Calu3 (cell line): Measurements from ENCODE around the gene STX1A. TPM values are rescaled to one million over a fixed set of nuclear protein-coding genes. Genes with fewer than 3 reads are reported as not detected.
A peak's percentile ranks its signal among the peaks of the same experiment; 100 is the strongest.

Experiments used
- BruUV-seq: library from RNA; stranded (reverse); fragments of 400-500 nt; replicated peaks from 2 replicates; lab custom pipeline; 2021; lab: Mats Ljungman, UMichigan
- CTCF ChIA-PET: fragments of 300-600 bp; sonication (Branson Sonifier 250); formaldehyde crosslinking; loops from one replicate; lab custom pipeline; 2022; ENCODE audit warnings: antibody characterized with exemption; lab: Charles Lee
- DNase-seq: peaks from one replicate; pipeline ENCODE4 v3.0.0; 2022
- H3K27ac Mint-ChIP-seq: one replicate; pipeline ENCODE4 v1.8.0; 2022; ENCODE audit warnings: mixed read lengths; ENCODE audit not compliant: unreplicated experiment
- H3K27me3 Mint-ChIP-seq: one replicate; pipeline ENCODE4 v1.8.0; 2022; ENCODE audit warnings: mixed read lengths; ENCODE audit not compliant: unreplicated experiment
- H3K36me3 Mint-ChIP-seq: one replicate; pipeline ENCODE4 v1.8.0; 2022; ENCODE audit warnings: mild to moderate bottlenecking, moderate library complexity, mixed read lengths; ENCODE audit not compliant: insufficient read depth, unreplicated experiment
- H3K4me1 Mint-ChIP-seq: one replicate; pipeline ENCODE4 v1.8.0; 2022; ENCODE audit warnings: mild to moderate bottlenecking, low read depth, mixed read lengths; ENCODE audit not compliant: unreplicated experiment
- H3K4me3 Mint-ChIP-seq: one replicate; pipeline ENCODE4 v1.8.0; 2022; ENCODE audit warnings: mild to moderate bottlenecking, low read depth, moderate library complexity, mixed read lengths; ENCODE audit not compliant: unreplicated experiment
- H3K9me3 Mint-ChIP-seq: one replicate; pipeline ENCODE4 v1.8.0; 2022; ENCODE audit warnings: low read depth, mixed read lengths; ENCODE audit not compliant: unreplicated experiment
- intact Hi-C: fragments of 100-400 bp; cut with micrococcal nuclease; formaldehyde crosslinking; loops from one replicate; pipeline ENCODE4 v1.10.0; 2022; ENCODE audit not compliant: unreplicated experiment
- total RNA-seq: library from RNA; stranded (reverse); gene quantifications from 2 replicates; pipeline ENCODE4 v1.2.3, GENCODE V29; 2022
- TF ChIP-seq, protein P1 (sequence below): fragments of 200-600 bp; IDR thresholded peaks from one replicate; pipeline ENCODE4 v1.8.0; 2022; ENCODE audit warnings: antibody characterized with exemption; ENCODE audit not compliant: unreplicated experiment

STX1A gene
- total RNA-seq, 1 experiment from 2014 or later: 26.1 TPM

DNA sequence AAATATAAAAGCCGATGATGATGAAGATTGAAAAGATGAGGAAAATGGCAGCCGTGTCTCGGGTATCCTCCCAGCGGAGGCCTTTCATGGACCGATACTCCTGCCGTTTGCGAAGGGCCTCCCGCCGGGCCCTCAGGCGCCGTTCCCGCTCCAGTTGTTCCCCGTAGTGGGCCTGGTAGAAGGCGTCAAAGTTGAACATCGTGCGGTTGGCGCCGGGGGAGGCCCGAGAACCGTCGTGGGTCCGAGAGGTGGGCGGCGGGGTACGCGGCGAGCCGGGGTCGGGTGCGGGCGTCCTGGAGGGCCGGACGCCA is 36.8 kb downstream of the STX1A start:
- no peaks in the 10 kb centered on the region for H3K27me3 Mint-ChIP-seq
- no peak for DNase-seq
- H3K4me3 Mint-ChIP-seq: peak overlapping the region; percentile 94
- intact Hi-C loops: no loop called here
- H3K4me1 Mint-ChIP-seq: peaks cover 10% of the 10 kb centered on the region
- H3K9me3 Mint-ChIP-seq: no peaks in the 10 kb centered on the region
- peaks cover 34% of the 10 kb centered on the region for H3K36me3 Mint-ChIP-seq
- H3K27ac Mint-ChIP-seq: peak overlapping the region; percentile 90
- TF ChIP-seq, protein P1, sequence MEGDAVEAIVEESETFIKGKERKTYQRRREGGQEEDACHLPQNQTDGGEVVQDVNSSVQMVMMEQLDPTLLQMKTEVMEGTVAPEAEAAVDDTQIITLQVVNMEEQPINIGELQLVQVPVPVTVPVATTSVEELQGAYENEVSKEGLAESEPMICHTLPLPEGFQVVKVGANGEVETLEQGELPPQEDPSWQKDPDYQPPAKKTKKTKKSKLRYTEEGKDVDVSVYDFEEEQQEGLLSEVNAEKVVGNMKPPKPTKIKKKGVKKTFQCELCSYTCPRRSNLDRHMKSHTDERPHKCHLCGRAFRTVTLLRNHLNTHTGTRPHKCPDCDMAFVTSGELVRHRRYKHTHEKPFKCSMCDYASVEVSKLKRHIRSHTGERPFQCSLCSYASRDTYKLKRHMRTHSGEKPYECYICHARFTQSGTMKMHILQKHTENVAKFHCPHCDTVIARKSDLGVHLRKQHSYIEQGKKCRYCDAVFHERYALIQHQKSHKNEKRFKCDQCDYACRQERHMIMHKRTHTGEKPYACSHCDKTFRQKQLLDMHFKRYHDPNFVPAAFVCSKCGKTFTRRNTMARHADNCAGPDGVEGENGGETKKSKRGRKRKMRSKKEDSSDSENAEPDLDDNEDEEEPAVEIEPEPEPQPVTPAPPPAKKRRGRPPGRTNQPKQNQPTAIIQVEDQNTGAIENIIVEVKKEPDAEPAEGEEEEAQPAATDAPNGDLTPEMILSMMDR: no peak
- BruUV-seq: no TSS peak
- CTCF ChIA-PET: no interaction called here

DNA sequence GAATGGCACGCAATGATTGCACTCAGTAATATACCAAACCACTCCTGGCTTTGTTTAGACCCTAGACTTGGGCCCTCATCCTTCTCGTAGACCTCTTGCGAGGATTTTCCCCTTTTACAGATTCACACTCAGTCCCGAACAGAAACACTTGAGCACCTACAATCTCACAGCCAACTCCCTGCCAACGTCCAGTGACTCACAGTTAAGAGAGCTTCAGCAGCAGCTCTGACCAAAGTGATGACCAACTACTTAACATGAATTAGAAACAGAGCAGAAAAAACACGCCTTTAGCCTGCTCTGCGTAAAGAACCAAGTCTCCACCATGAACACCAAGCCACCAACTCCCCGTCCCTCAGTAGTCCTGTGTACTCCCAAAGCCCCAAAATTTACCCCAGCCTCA is 38.4 kb downstream of the STX1A start:
- Mint-ChIP-seq H3K4me1 (peaks cover 10% of the 10 kb centered on the region), H3K27ac (no peak overlapping the region), H3K4me3 (peak overlapping the region; percentile 94), H3K36me3 (peaks cover 26% of the 10 kb centered on the region), H3K9me3 (no peaks in the 10 kb centered on the region), H3K27me3 (no peaks in the 10 kb centered on the region)
- no peak for DNase-seq
- BruUV-seq: no TSS peak
- TF ChIP-seq, protein P1: no peak
- CTCF ChIA-PET: no interaction called here
- intact Hi-C loops: no loop called here

DNA sequence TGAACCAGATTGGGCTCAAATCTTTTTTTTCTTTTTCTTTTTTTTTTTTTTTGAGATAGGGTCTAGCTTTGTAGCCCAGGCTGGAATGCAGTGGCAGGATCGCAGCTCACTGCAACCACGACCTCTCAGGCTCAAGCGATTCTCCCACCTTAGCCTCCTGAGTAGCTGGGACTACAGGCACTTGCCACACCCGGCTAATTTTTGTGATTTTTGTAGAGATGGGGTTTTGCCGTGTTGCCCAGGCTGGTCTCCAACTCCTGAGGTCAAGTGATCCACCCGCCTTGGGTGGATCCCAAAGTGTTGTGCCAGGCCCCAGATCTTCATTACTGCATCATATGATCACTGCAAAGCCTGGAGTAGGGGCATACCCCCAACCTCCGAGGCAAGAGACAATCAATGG is 39.0 kb downstream of the STX1A start:
- no peak for DNase-seq
- Mint-ChIP-seq H3K27me3 (no peaks in the 10 kb centered on the region), H3K27ac (no peak overlapping the region), H3K4me3 (no peak overlapping the region), H3K36me3 (peaks cover 26% of the 10 kb centered on the region), H3K4me1 (peaks cover 10% of the 10 kb centered on the region), H3K9me3 (no peaks in the 10 kb centered on the region)
- TF ChIP-seq, protein P1: no peak
- CTCF ChIA-PET: no interaction called here
- BruUV-seq: no TSS peak
- intact Hi-C loops: no loop called here

DNA sequence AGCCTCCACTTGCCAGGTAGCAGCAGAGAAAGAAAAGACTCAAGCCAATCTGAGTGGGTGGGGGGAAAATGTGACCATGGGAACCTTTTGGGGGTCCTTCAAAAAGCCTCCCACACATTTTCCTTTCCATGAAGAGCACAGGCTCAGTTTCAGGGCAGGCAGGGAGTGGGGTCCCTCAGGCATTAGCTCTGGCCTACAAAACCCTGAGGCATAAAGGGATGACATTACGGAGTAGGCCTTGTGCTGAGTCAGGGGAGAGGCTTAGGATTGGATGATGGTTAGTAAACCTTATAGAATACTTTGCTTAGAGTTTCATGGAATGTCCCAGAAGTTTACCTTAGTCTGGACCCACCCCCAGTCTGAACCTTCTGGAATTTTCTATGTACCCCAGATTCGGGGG is 39.8 kb downstream of the STX1A start:
- peaks cover 10% of the 10 kb centered on the region for H3K4me1 Mint-ChIP-seq
- BruUV-seq: no TSS peak
- CTCF ChIA-PET: interaction anchor here (0.6 kb wide), 1 partner anchor 79 kb away, joined by 3 read pairs; no protein-coding TSS in a partner anchor

More for the DNA sequence above, 39.8 kb downstream of the STX1A start:
- TF ChIP-seq, protein P1: no peak
- intact Hi-C loops: no loop called here
- H3K4me3 Mint-ChIP-seq: no peak overlapping the region
- H3K27ac Mint-ChIP-seq: no peak overlapping the region
- H3K36me3 Mint-ChIP-seq: peaks cover 26% of the 10 kb centered on the region
- H3K27me3 Mint-ChIP-seq: no peaks in the 10 kb centered on the region
- H3K9me3 Mint-ChIP-seq: no peaks in the 10 kb centered on the region
- no peak for DNase-seq
